H1 (cell line): ENCODE measurements around the gene ULBP3. TPM values are rescaled to one million over a fixed set of nuclear protein-coding genes. Genes with fewer than 3 reads are reported as not detected.

Experiments used
- CTCF ChIA-PET: fragments of 300-600 bp; sonication (Branson Sonifier 250); formaldehyde crosslinking; loops from one replicate; lab custom pipeline; 2021; ENCODE audit not compliant: partially characterized antibody; lab: Charles Lee
- POLR2A ChIA-PET: fragments of 300-600 bp; sonication (Branson Sonifier 250); formaldehyde crosslinking; loops from one replicate; lab custom pipeline; 2021; ENCODE audit warnings: inconsistent platforms; ENCODE audit not compliant: partially characterized antibody; lab: Charles Lee
- DNase-seq, 2 experiments: peaks; one replicate each; pipeline versions ENCODE4 v3.0.0 to v3.0.0-alpha.2; 2010 to 2022; ENCODE audit warnings: low spot score in 2 of 2, low read depth in 1 of 2, mixed read lengths in 1 of 2
- FAIRE-seq: peaks from 2 replicates; lab custom pipeline; 2011; peaks lifted over from hg19 to GRCh38; lab: Jason Lieb, UNC
- H2AFZ ChIP-seq: 2 replicates; pipeline ENCODE4 v1.8.1; 2012; ENCODE audit warnings: low read length, inconsistent platforms
- H2AK5ac ChIP-seq: 2 replicates; pipeline ENCODE4 v1.6.1; 2013; ENCODE audit warnings: low read depth, low read length
- H2BK120ac ChIP-seq: replicated peaks from 2 replicates; pipeline ENCODE3; 2013; ENCODE audit warnings: low read depth, low read length, inconsistent platforms
- H2BK12ac ChIP-seq: 2 replicates; pipeline ENCODE4 v1.6.1; 2013; ENCODE audit warnings: low read depth, low read length
- H2BK15ac ChIP-seq: 2 replicates; pipeline ENCODE4 v1.6.1; 2013; ENCODE audit warnings: low read length
- H2BK20ac ChIP-seq: 2 replicates; pipeline ENCODE4 v1.6.1; 2013; ENCODE audit warnings: low read length
- H2BK5ac ChIP-seq: 2 replicates; pipeline ENCODE4 v1.6.1; 2013; ENCODE audit warnings: low read depth, low read length
- H3K14ac ChIP-seq: 2 replicates; pipeline ENCODE4 v1.6.1; 2013; ENCODE audit warnings: inconsistent platforms; ENCODE audit not compliant: insufficient read length
- H3K18ac ChIP-seq: 2 replicates; pipeline ENCODE4 v1.6.1; 2013; ENCODE audit warnings: low read length; ENCODE audit errors: extremely low read depth
- H3K23ac ChIP-seq: 2 replicates; pipeline ENCODE4 v1.6.1; 2013; ENCODE audit warnings: inconsistent platforms; ENCODE audit not compliant: insufficient read length
- H3K23me2 ChIP-seq: 2 replicates; pipeline ENCODE4 v1.6.1; 2013; ENCODE audit warnings: low read depth, low read length
- H3K27ac ChIP-seq: 2 replicates; pipeline ENCODE4 v1.6.1; 2011; ENCODE audit warnings: low read depth, low read length, inconsistent platforms
- H3K27me3 ChIP-seq, 4 experiments: replicated peaks in 1 of 4; 1 replicate in 1 of 4; 2 replicates in 3 of 4; pipeline versions ENCODE4 v1.6.1 to v1.8.1; 2011 to 2013; ENCODE audit warnings: low read length in 3 of 4, mild to moderate bottlenecking in 3 of 4, inconsistent platforms in 2 of 4, mixed read lengths in 2 of 4, moderate library complexity in 1 of 4; ENCODE audit not compliant: control insufficient read depth in 3 of 4, insufficient read depth in 3 of 4; ENCODE audit errors: extremely low read depth in 1 of 4
- H3K36me3 ChIP-seq, 4 experiments: 2 replicates each; pipeline versions ENCODE4 v1.6.1 to v1.8.1; 2011 to 2013; ENCODE audit warnings: mild to moderate bottlenecking in 4 of 4, low read length in 3 of 4, moderate library complexity in 2 of 4, control low read depth in 1 of 4, inconsistent platforms in 1 of 4; ENCODE audit not compliant: insufficient read depth in 4 of 4, control insufficient read depth in 2 of 4
- H3K4ac ChIP-seq: replicated peaks from 2 replicates; pipeline ENCODE3; 2013; ENCODE audit warnings: low read length, low read depth, mixed read lengths, inconsistent platforms; ENCODE audit not compliant: insufficient read length
- H3K4me1 ChIP-seq, 4 experiments: replicated peaks in 1 of 4; 1 replicate in 1 of 4; 2 replicates in 3 of 4; pipeline versions ENCODE4 v1.6.1 to v1.8.1; 2011 to 2013; ENCODE audit warnings: low read length in 3 of 4, inconsistent platforms in 2 of 4, mixed read lengths in 1 of 4; ENCODE audit not compliant: insufficient read depth in 4 of 4, control insufficient read depth in 3 of 4
- H3K4me2 ChIP-seq, 2 experiments: 2 replicates each; pipeline versions ENCODE4 v1.6.1 to v1.8.1; 2011 to 2013; ENCODE audit warnings: low read depth in 2 of 2, low read length in 2 of 2, control low read depth in 1 of 2, inconsistent platforms in 1 of 2, mild to moderate bottlenecking in 1 of 2; ENCODE audit not compliant: insufficient read depth in 1 of 2
- H3K4me3 ChIP-seq, 4 experiments: fragments of 200-600, 300-600 bp in 1 of 4; sonication (generic), shearing (Covaris generic), sonication (Bioruptor Twin) in 1 of 4; 2 replicates each; pipeline versions ENCODE4 v1.5.1 to v1.8.1; 2011 to 2016; ENCODE audit warnings: low read length in 4 of 4, low read depth in 3 of 4, control low read depth in 2 of 4, inconsistent platforms in 2 of 4, mild to moderate bottlenecking in 2 of 4, mixed read lengths in 1 of 4, moderate library complexity in 1 of 4; ENCODE audit not compliant: insufficient read depth in 2 of 4; ENCODE audit errors: extremely low read depth in 1 of 4
- H3K56ac ChIP-seq: replicated peaks from 2 replicates; pipeline ENCODE3; 2013; ENCODE audit warnings: low read depth, mild to moderate bottlenecking, mixed read lengths, low read length, inconsistent platforms; ENCODE audit not compliant: insufficient read length
- H3K79me1 ChIP-seq: 2 replicates; pipeline ENCODE4 v1.6.1; 2013; ENCODE audit warnings: low read depth, low read length, control low read depth
- H3K79me2 ChIP-seq, 2 experiments: 2 replicates each; pipeline versions ENCODE4 v1.6.1 to v1.8.1; 2012 to 2013; ENCODE audit warnings: low read length in 2 of 2, mild to moderate bottlenecking in 2 of 2, inconsistent platforms in 1 of 2; ENCODE audit not compliant: insufficient read depth in 2 of 2, control insufficient read depth in 1 of 2
- H3K9ac ChIP-seq, 4 experiments: replicated peaks in 1 of 4; 1 replicate in 1 of 4; 2 replicates in 3 of 4; pipeline versions ENCODE4 v1.6.1 to v1.8.1; 2011 to 2013; ENCODE audit warnings: low read depth in 3 of 4, low read length in 3 of 4, control low read depth in 2 of 4, mild to moderate bottlenecking in 2 of 4, moderate library complexity in 2 of 4, inconsistent platforms in 1 of 4; ENCODE audit errors: extremely low read depth in 1 of 4
- H3K9me3 ChIP-seq, 2 experiments: 2 replicates each; pipeline versions ENCODE4 v1.6.1 to v1.8.1; 2012 to 2013; ENCODE audit warnings: mild to moderate bottlenecking in 2 of 2, moderate library complexity in 2 of 2, control low read depth in 1 of 2, inconsistent platforms in 1 of 2, low read depth in 1 of 2, low read length in 1 of 2, mixed read lengths in 1 of 2; ENCODE audit not compliant: insufficient read depth in 2 of 2
- H4K20me1 ChIP-seq, 2 experiments: replicated peaks in 1 of 2; 2 replicates each; pipeline versions ENCODE3 to v1.8.1; 2011 to 2013; ENCODE audit warnings: inconsistent platforms in 2 of 2, low read length in 2 of 2, mild to moderate bottlenecking in 1 of 2; ENCODE audit not compliant: insufficient read depth in 2 of 2, control insufficient read depth in 1 of 2
- H4K5ac ChIP-seq: 2 replicates; pipeline ENCODE4 v1.6.1; 2013; ENCODE audit warnings: low read length, low read depth, mixed read lengths, inconsistent platforms; ENCODE audit not compliant: insufficient read length
- H4K8ac ChIP-seq: 2 replicates; pipeline ENCODE4 v1.8.0; 2013; ENCODE audit warnings: mild to moderate bottlenecking, moderate library complexity, low read length, inconsistent platforms; ENCODE audit not compliant: insufficient read depth; ENCODE audit errors: extremely low read depth
- H4K91ac ChIP-seq: replicated peaks from 2 replicates; pipeline ENCODE3; 2013; ENCODE audit warnings: low read length, mixed read lengths, inconsistent platforms; ENCODE audit not compliant: insufficient read length
- ASH2L ChIP-seq: fragments of 200-600, 300-600 bp; sonication (generic); IDR thresholded peaks from one replicate; pipeline ENCODE4 v1.7.1; 2017; ENCODE audit warnings: low read length
- CREB1 ChIP-seq: IDR thresholded peaks from 2 replicates; pipeline ENCODE4 v1.6.1; 2012; ENCODE audit warnings: inconsistent platforms
- CTBP2 ChIP-seq: IDR thresholded peaks from 2 replicates; pipeline ENCODE4 v1.7.0; 2011; ENCODE audit warnings: borderline replicate concordance, mild to moderate bottlenecking, moderate library complexity, mixed read lengths, low read length; ENCODE audit not compliant: insufficient read depth, insufficient read length
- GABPA ChIP-seq: IDR thresholded peaks from 2 replicates; pipeline ENCODE4 v1.6.1; 2011; ENCODE audit warnings: mild to moderate bottlenecking, low read length, moderate library complexity, borderline replicate concordance; ENCODE audit not compliant: insufficient read depth
- GTF2F1 ChIP-seq: IDR thresholded peaks from 2 replicates; pipeline ENCODE4 v1.6.1; 2012; ENCODE audit warnings: low read depth, low read length, improper control_type of control experiment, borderline replicate concordance
- HDAC2 ChIP-seq, 2 experiments: fragments of 300-600 bp in 1 of 2; sonication (generic) in 1 of 2; IDR thresholded peaks; 2 replicates each; pipeline ENCODE4 v1.6.1; 2011 to 2012; ENCODE audit warnings: low read depth in 2 of 2, low read length in 2 of 2, mild to moderate bottlenecking in 2 of 2, moderate library complexity in 2 of 2, borderline replicate concordance in 1 of 2, inconsistent platforms in 1 of 2
- NANOG ChIP-seq: IDR thresholded peaks from 2 replicates; pipeline ENCODE4 v1.6.1; 2011; ENCODE audit warnings: low read length, low read depth, mild to moderate bottlenecking, inconsistent platforms; ENCODE audit not compliant: insufficient read depth, poor library complexity, severe bottlenecking
- POLR2AphosphoS5 ChIP-seq: IDR thresholded peaks from 2 replicates; pipeline ENCODE4 v1.6.1; 2011; ENCODE audit warnings: low read depth, low read length
- SP1 ChIP-seq: IDR thresholded peaks from 2 replicates; pipeline ENCODE4 v1.6.1; 2011; ENCODE audit warnings: low read depth, low read length
- SUZ12 ChIP-seq: fragments of 200-600 bp; sonication (generic); IDR thresholded peaks from 2 replicates; pipeline ENCODE4 v1.6.1; 2012; ENCODE audit warnings: mild to moderate bottlenecking, inconsistent platforms, low read length, moderate library complexity, mixed read lengths
- TAF7 ChIP-seq: optimal IDR thresholded peaks from 2 replicates; pipeline ENCODE3; 2011; ENCODE audit warnings: low read depth, mild to moderate bottlenecking, inconsistent platforms, low read length, moderate library complexity, borderline replicate concordance
- TBP ChIP-seq: IDR thresholded peaks from 2 replicates; pipeline ENCODE4 v1.6.1; 2011; ENCODE audit warnings: low read depth, low read length, improper control_type of control experiment
- USF2 ChIP-seq: IDR thresholded peaks from 2 replicates; pipeline ENCODE4 v1.6.1; 2011; ENCODE audit warnings: low read length, improper control_type of control experiment
- WGBS, 2 experiments: shearing (Covaris generic) in 1 of 2; methylation state at CpG; one replicate each; pipeline versions ENCODE4 v1.1.6 to v1.1.7; 2013 to 2015; ENCODE audit warnings: low lambda C conversion rate in 2 of 2, mixed read lengths in 2 of 2, inconsistent platforms in 1 of 2, low coverage in 1 of 2, missing lambda C conversion rate in 1 of 2; ENCODE audit not compliant: insufficient replicate concordance in 2 of 2, insufficient coverage in 1 of 2, insufficient read length in 1 of 2; ENCODE audit errors: extremely low coverage in 1 of 2, missing lambda C conversion rate in 1 of 2; 5-methylcytosine and 5-hydroxymethylcytosine counted together
- polyA plus RNA-seq, 7 experiments: library from polyadenylated mRNA; depleted of rRNA in 3 of 7; stranded (reverse) in 5 of 7; unstranded in 2 of 7; fragments of >200 nt in 5 of 7; fragments of 200-250 nt in 2 of 7; gene quantifications; 1 replicate in 5 of 7; 2 replicates in 1 of 7; 4 replicates in 1 of 7; pipeline versions ENCODE4 v1.2.1 to v1.2.3, GENCODE V29; 2011 to 2013; ENCODE audit warnings: missing spikeins in 2 of 7, mixed read lengths in 2 of 7
- total RNA-seq: library from RNA; stranded (reverse); fragmentation: NEBNext Ultra II Directional; extraction: Animal tissue kit (Norgen Biotek cat#: 25700); gene quantifications from 2 replicates; pipeline ENCODE4 v1.2.1, GENCODE V29; 2021

ULBP3 gene
- total and polyA plus RNA-seq, 2 of the 8 experiments (the other 6 are each of a cell fraction or from before 2014, with no cell fraction given), result 1.9 to 4.2 TPM

GRCh38 chr6:150065083-150065482, 3.8 kb downstream of the ULBP3 start:
- Histone ChIP-seq H4K91ac (no peak overlapping the region), H3K23me2 (peaks cover 7% of the 10 kb centered on the region; the same call in 1 of the 2 replicates), H3K18ac (no peak overlapping the region), H3K9ac (no peak overlapping the region), H3K4me1 (peaks cover 0 to 2% (median 0%) of the 10 kb centered on the region in 4 experiments; a peak in 2 of 7 replicates), H3K27ac (no peak overlapping the region), H3K27me3 (peaks cover 0 to 22% (median 13%) of the 10 kb centered on the region in 4 experiments; a peak in 5 of 7 replicates), H2AFZ (no peak overlapping the region), H2BK5ac (no peak overlapping the region), H3K4me2 (no peak overlapping the region), H2BK120ac (no peak overlapping the region), H3K36me3 (no peaks in the 10 kb centered on the region), H3K14ac (no peak overlapping the region), H3K56ac (no peak overlapping the region), H3K79me2 (no peaks in the 10 kb centered on the region), H2BK15ac (no peak overlapping the region), H4K5ac (no peak overlapping the region), H2BK12ac (no peak overlapping the region), H2AK5ac (no peak overlapping the region), H3K9me3 (no peaks in the 10 kb centered on the region), H3K4me3 (no peak overlapping the region), H3K23ac (no peak overlapping the region), H4K8ac (no peak overlapping the region), H3K4ac (no peak overlapping the region), H3K79me1 (no peaks in the 10 kb centered on the region), H2BK20ac (no peak overlapping the region), H4K20me1 (peaks cover 0 to 3% of the 10 kb centered on the region in 2 experiments)
- no peak for DNase-seq
- POLR2A ChIA-PET, result interaction anchor here (5.0 kb wide), 1 partner anchor 10 kb away, joined by 15 read pairs; no protein-coding TSS in a partner anchor
- CTCF ChIA-PET, result no interaction called here
- WGBS, 2 experiments, result 96% methylated on average over 2 of the region's 2 CpGs; no CpG with 5 or more reads in 1 of the 2 experiments
- FAIRE-seq, result no peak
- no peak for TF ChIP-seq POLR2AphosphoS5
- no peak for TF ChIP-seq NANOG
- no peak for TF ChIP-seq HDAC2 (IDR thresholded peaks at IDR 0.05; ENCODE audit: borderline replicate concordance in 1 of 2, low read depth in 2 of 2, low read length in 2 of 2)
- no peak for TF ChIP-seq CTBP2
- no peak for TF ChIP-seq GABPA
- no peak for TF ChIP-seq TAF7
- TF ChIP-seq USF2, result no peak
- no peak for TF ChIP-seq CREB1
- no peak for TF ChIP-seq SP1
- no peak for TF ChIP-seq ASH2L
- TF ChIP-seq SUZ12, result no peak
- TF ChIP-seq TBP, result no peak
- no peak for TF ChIP-seq GTF2F1
